NCI-H2196 (cell line): Measurements from ENCODE around the gene EML5.
A peak's percentile ranks its signal among the peaks of the same experiment; 100 is the strongest.

Experiments
- DNase-seq: peaks from one replicate; lab custom pipeline; 2025; ENCODE audit not compliant: unreplicated experiment; lab: John Stamatoyannopoulos, UW

EML5 gene

DNA sequence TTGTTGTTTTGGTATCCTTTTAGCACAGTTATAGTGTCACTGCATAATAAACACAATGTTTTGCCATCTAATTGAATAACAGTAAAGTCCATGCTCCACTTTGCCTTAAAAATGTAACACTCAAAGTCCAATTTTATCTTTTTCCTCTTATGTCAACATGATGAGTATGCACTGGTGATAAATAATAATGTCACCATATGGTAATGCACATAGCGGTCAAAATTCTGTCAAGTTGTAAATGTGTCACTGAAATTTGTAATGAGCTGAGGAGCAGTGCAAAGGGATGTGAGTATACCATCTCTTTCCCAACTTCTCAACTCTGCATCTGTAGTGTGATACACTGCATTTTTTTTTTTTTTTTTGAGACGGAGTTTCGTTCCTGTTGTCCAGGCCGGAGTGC, 65.7 kb downstream of the EML5 start:
- no peak for DNase-seq

DNA sequence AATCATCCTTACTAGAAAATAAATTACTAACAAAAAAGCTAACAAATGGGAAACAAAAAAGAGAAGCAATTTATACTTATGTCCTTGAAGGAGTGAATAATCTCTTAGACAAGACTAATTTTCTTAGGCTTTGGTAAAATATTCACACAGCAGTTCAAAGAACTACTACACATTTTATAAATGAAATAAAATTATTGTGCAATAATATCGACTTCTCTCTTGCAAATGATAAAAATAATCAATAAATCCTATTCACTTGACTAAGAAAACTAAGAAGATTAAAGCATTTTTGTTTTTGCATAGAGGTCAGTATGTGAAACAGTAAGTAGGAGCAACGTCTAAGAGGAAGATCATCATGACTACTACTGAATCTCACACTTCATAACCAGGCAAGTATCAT, 82.0 kb downstream of the EML5 start:
- DNase-seq: no peak

DNA sequence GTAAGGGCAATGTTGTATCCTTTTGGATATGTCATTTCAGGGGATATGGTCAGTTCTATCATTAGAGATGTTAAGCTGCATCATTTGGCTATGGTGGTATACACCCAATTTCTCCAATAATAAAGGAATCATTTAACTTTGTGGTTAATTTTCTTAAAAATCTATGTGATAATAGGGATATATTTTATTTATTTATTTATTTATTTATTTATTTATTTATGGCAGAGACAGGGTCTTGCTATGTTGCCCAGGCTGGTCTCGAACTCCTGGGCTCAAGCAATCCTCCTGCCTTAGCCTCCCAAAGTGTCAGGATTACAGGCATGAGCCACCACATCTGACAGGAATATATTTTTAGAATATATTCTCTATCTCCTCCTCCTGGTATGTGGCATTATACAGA, 85.7 kb downstream of the EML5 start:
- DNase-seq: no peak

DNA sequence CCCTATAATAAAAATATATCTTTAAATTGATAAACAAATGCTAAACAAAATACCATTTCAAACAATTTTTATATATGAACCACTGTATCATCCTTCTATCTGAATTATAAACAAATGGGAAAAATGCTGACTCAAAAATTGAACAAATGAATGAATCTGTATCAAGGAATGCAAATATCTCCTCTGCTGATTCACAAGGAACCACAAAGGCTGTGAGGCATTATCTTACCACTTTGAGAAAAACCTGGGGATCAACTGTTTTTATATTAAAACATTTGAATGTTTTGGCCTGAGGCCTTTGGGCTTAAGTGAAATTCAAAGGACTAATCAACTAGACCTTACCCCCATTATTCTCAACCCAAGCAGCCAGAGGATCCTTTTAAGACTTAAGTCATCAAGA, 86.3 kb downstream of the EML5 start:
- DNase-seq: no peak

DNA sequence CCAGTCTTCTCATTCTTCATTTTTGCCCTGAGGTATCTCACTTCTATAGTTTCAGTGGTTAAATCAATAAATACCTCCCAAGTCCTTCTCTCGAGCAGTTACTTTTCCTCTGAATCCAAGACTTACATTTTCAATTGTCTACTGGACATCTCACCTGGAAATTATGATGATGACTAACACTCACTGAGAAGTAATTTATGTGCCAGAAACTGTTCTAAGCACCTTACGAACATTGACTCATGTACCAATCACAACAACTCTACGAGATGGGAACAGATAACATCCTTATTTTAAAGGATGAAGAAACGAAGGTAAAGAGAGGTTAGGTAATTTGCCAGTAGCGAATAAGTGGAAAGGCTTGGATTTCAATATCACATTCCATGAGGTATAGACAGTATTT, 94.1 kb downstream of the EML5 start:
- no peak for DNase-seq

DNA sequence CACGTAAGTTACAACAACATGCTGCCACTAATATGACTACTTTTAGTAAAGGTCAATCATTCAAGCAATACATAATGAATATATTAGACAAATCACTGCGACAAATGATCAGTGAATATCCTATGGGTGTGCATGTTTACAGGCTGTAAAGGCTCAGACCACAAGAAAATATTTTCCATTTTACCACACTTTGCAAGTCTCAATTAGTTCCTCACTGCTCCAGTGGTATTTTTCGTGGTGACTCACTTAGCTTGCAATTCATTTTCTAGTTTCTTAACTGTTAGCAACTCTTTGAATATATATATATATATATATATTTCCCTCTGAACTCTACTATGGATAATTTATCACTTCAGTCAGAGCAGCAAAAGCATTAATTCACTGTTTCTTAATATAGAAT, 96.9 kb downstream of the EML5 start:
- DNase-seq: no peak

DNA sequence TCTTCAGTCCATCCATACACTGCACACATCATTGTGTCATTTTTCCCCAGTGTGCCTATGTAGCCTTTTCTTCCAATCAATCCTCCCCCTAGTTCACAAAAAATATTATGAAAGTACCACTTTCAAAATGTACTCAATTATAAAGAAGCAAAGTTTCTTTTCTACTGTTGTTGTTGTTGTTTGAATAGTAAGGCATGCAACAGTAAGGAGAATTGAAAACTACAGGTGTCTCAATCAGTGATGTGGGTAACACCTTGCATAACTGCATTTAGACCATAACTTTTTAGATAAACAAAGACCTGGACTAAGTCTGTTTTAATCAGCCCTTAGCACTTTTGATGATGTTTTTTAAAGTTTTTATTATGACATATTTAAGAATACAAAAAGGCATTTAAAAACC, 104.4 kb downstream of the EML5 start:
- no peak for DNase-seq

DNA sequence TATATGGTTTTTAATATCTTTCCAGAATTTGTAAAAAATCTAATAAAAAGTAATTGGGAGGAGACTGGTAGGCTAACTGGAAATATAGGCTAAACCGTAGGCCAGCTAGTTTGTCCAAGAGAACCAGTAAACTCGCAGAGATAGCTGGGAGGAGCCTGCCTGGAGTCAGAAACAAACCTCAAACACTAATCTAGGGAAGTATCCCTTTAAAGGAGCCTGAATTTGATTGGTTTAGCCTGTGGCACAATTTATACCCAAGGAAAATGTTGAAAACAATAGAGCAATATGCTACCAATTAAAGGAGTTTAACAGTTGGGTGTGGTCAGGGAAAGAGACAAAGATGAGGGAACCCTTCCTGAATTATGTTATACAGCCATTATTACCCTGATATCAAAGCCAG, 109.6 kb downstream of the EML5 start:
- no peak for DNase-seq

DNA sequence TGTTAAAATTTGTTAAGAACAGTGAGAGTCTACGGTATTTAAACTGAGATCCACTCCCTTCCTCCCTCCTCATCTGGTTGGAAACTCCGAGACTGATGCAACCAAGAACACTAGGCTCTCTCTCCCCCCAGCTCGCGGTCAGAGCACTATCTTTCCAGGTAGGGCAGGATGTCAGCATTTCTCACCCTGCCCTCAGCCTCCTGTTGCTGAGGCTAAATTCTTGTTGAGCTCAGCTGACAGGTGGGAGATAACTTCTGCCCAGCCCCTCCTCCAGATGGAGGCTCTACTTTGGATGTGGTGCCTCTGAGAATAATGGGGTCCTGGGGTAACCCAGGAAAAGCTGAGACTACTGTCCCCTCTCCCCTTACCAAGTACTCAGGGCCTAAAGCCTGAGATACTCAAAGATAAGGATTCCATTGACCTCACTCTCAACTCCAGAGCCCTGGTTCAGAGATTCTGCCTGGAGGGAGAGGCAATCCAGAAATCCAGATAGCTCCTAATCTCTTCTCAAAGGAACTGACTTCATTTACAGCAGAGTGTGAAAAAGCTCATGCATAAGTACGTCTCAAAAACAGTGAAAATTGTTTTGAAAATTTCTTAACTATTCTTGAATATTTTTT, 110.1 kb downstream of the EML5 start:
- no peak for DNase-seq

DNA sequence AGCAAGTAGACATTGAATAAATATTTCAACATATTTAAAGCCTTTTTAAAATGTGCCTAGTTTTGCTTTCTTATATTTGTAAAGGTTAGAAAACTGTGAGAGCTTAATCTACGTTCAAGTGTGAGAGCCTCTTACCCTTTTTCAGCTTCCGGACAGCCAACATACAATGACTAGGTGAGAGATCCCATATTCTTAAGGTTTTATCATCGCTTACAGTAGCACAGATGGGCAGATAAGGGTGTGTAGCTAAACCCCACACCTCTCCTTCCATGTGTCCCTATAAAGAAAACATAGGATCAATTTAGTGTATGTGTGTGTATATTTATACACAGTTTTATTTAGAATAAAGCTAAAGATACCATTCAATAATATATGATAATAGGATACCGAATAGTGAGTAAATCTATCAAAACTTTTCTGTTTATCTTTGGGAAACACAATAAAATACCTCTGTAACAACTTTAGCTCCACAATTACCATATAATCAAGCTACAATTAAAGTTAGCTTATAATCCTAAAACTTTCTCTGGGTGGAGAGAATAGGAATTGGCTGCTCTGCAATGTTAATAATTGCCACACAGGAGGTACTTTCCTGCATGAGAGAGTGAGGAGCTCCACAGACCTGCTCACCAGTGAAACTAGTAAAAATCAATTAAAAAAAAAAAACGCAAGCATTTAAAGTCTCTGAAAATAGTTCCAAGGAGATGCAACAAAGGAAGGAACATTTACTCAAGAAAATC, 110.8 kb downstream of the EML5 start:
- DNase-seq: no peak

DNA sequence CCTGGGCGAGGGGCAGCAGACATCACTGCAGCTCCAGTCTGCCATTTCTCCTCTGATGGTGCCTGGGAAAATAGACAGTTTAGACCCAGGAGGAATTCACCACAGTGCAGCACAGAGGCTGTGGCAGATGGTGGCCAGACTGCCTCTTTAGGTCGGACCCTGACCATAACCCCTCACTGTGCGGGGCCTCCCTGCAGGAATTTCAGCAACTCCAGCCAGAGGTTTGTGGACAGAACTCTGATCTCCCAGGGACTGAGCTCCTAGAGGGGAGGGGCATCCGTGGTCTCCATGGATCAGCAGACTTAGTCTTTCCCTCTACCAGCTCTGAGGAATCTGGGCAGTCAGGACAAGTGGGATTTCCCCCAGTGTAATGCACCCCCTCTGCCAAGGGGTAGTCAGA, 123.4 kb downstream of the EML5 start:
- DNase-seq: no peak

DNA sequence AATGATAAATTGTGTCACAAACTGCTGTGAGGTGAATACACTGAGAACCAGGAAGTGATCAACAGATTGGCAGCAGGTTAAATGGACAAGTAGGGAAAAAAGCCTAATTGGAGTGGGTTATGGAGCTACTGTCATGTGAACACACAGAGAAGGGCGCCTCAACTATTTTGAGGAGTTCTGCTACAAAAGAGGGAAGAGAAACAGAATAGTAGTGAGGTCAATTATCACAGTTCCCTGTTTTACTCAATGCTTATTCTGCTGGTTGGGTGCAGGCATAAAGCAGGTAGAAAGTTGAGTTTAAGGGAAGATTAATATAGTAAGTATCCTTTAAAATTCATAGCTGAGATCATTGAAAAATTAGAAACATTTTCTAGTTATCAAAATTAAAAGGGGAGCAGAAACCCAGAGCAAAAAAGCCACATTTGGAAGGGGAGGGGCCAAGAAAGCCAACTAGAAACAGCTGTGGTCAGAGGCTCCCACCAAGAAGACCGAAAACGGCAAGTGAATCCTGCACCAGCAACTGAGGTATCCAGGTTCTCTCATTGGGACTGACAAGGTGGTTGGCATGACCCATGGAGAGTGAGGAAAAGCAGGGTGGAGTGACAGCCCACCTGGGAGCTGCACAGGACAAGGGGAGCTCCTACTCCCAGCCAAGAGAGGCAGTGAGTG, 124.2 kb downstream of the EML5 start:
- no peak for DNase-seq

DNA sequence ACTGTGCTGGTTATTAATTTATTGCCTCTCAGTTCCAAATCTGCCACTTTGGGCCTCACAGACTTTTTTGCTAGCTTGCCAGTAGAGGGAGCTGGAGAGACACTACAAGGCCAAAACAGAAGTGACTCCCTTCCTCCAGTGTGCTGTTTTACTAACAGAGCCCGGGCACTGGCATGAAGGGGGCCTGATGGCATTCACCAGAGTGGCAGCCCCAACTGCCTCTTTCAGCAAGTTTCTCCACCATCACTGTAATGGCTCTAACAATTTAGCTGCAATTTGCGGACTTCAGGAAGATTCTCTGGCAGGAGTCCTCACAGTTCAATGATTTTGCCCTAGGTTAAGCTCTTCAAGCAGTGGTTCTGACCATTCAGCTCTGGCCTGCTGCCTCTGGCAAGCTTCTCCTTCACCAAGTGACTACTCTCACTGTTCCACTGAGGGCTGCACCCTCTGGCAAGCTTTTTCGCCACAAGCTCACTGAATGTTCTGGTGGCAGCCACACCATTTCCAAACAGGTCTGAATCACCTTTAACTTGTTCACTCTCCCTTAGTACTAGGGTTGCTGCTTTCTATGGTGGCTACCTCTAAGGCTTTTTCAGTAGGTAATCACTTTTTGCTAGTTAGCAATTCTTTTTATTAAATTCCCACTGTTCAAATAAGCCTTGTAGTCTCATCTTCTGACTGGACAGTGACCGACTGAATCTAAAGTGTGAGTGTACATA, 125.0 kb downstream of the EML5 start:
- DNase-seq: peak; percentile 55

DNA sequence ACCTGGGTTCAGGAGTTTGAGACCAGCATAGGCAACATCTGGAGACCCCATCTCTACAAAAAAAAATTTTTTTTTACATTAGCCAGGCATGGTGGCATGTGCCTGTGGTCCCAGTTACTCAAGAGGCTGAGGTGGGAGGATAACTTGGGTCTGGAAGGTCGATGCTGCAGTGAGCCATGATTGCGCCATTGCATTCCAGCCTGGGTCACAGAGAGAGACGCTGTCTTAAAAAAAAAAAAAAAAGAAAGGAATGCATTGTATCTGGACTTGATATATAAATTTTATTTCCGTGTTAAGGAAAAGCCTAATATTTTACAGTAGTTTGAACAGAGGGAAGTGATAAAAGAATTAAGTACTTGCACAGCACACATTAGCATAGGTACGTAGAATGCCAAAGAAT, 132.7 kb downstream of the EML5 start:
- DNase-seq: no peak

DNA sequence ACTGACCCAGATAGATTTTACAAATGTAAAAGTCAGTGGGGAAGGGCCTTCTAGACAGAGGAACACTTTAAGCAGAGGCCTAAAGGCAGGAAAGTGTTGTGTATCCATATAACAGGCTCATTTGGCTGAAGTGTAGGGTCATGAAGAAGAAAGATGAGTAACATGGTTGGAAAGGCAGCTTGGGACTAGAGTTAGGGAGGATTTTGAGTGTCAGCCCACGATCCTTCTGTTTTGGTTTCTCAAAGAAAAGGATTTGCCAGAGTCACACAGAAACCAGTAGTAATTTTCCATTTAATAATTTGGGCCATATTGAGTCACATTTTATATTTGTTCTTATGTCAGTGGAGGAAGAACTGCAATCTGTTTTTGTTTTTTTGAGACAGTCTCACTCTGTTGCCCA, 153.5 kb downstream of the EML5 start:
- no peak for DNase-seq

DNA sequence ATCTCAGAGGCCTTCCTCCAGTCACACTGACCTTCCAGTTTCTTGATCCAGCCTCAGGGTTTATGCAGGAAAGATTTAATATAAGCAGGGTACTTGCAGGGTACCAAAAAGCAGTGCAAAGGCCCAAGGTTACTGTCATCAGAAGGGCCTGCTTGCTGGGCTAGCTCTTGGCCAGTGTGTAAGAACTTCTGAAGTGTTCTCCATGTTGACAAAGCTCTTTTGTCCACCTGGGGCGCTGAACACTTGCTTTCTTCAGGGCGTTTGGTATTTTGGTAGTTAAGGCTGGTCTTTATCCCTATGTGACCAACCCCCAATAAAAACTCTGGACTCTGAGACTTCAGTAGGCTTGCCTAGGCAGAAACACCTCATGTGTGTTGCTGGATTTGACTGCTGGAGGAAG, 160.2 kb downstream of the EML5 start:
- DNase-seq: no peak

DNA sequence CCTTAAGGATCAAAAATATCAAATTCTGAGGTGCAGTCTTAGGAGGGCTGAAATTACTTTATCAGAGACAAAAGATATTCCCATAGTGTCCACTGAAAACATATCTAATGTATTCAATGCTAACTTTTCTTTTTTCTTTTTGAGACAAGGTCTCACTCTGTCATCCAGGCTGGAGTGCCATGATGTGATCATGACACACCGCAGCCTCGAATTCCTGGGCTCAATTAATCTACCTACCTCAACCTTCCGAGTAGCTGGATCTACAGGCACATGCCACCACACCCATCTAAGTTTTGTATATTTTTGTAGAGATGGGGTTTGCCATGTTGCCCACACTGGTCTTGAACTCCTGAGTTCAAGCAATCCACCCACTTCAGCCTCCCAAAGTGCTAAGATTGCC, 161.7 kb downstream of the EML5 start:
- no peak for DNase-seq

DNA sequence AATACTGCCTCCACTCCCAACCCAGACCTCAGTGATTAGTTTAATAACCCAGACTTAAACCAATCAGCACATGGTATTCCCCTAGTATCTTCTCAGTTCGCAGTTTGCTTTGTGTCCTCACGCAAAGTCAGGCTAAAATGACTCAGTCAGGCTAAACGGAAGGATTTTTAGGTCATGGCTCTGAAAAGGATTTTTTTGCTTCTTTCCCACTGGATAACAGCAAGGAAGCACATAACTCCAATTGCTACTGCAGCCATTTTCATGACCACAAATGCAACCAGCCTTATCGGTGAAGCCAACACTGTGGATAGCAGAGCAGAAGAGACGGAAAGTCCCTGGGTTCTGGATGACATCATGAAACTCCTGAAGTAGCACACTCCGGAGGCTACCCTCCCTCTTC, 162.2 kb downstream of the EML5 start:
- DNase-seq: no peak

DNA sequence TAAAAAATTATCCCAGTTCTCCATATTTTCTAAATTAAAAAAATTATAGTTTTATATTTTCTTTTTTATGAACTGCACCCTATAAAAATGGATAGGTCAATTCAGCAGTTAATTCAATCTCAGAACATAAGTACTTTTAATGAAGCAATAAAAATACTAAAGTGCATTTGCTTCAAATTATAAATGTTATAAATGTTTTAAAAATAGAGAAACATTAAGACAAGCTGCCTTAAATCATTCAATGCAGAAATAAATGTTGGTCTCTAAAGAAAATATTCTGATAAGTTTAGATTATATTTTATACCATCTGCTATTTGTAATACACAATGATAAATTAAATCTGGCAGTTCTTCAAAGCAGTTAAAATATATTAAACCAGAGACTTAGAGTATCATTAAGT, 164.3 kb downstream of the EML5 start:
- no peak for DNase-seq

DNA sequence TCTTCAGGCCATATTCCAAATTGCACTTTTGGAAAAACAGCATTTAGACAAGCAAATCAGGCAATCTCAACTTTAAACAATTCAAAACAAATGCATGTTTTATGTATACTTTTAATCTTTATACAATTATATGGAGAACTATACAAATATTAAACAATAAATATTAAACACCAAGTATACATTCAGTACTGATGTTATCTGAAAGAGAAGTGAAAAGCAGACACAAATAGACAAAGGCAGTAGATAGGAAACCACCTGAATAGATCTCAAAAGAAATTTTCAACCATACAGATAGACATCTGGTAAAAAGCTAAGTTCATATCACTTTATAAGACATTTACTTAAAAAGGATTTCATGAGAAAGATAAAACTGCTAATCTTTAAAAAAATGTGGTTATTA, 164.7 kb downstream of the EML5 start:
- no peak for DNase-seq

DNA sequence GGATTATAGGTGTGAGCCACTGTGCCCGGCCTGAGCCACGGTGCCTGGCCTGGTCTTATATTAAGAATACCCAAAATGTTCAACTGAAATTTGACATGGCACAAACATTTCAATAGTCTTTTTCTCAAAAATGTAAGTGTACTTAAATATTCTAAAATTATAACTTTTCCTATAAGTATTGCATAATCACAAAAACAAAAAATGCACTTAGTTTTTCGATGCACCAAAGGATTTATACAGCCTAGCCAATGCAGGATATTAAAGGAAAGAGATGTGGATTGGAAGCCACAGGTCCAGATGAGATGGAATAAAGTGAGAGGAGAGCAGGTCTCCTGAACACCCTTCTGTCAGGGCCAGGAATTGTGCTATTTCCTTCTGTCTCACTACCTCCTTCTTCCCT, 167.1 kb downstream of the EML5 start:
- no peak for DNase-seq

DNA sequence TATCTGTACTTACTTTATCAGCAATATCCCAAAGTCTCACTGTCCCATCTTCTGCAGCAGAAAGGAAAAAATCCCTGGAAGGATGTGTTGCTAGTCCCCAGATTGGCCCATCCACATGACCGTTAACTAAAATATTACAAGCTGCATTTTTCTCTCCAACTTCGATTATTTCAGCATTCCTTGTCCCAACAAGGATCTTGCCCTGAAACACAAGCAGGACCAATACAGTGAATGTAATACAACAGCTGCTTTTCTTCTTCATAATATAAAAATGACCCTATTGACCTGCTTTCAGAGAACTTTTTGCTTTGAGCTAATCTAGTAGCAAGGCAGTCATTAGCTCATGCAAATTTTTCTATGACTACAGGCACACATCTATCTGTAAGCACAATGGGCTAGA, 171.7 kb downstream of the EML5 start:
- no peak for DNase-seq
